ENCODE data around the gene SLC25A41.

DNA sequence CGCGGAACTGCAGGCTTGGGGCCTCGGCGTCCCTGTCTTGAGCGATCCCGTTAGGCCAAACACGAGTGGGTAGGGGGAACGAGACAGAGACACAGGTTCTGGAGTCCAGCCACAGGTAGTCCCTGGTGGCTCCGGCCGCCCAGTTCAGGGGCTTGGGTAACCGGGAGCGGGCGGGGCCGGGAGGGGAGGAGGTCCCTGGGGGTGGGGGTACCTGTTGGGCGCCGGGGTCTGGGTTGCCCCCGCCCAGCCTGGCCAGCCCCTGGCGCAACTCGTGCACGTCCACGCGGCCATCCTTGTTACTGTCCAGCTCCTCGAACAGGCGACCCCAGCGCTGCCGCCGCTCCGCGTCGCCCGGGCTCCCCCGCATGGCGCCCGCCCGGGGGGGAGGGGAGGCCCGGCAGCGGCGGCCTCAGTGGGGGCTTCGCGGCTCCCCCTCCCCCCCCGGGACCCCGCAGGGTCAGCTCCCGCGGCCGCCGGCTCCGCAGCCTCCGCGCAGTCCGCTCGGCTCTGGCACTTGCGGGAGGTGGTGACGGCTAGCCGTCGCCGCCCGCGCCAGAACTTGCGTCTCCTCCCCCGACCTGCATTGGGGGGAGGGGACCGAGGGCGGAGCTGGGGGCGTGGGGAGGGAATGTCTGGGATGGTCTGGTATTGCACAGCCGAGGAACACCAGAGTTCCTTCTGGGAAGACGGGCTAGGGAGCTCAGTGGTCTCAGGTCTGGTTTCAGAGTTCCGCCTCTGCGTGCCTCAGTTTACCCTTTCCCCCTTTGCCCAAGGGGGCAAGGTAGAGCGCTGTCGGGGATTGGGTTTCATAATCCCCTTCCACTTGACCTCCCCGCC lies 25.9 kb upstream of the SLC25A41 start, which contains the start of gene SLC25A23:
- TF ChIP-seq, protein P1, sequence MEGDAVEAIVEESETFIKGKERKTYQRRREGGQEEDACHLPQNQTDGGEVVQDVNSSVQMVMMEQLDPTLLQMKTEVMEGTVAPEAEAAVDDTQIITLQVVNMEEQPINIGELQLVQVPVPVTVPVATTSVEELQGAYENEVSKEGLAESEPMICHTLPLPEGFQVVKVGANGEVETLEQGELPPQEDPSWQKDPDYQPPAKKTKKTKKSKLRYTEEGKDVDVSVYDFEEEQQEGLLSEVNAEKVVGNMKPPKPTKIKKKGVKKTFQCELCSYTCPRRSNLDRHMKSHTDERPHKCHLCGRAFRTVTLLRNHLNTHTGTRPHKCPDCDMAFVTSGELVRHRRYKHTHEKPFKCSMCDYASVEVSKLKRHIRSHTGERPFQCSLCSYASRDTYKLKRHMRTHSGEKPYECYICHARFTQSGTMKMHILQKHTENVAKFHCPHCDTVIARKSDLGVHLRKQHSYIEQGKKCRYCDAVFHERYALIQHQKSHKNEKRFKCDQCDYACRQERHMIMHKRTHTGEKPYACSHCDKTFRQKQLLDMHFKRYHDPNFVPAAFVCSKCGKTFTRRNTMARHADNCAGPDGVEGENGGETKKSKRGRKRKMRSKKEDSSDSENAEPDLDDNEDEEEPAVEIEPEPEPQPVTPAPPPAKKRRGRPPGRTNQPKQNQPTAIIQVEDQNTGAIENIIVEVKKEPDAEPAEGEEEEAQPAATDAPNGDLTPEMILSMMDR (conservative IDR thresholded peaks at IDR 0.05): no peak
- no peak for TF ChIP-seq ZFX (IDR thresholded peaks at IDR 0.05)

All from C4-2B (cell line).